Peyer's patch (tissue), 4 donors: ENCODE results near the gene EFNA2.

Source experiments
- POLR2A ChIP-seq, 2 donors: fragments of 450-650 bp; IDR thresholded peaks; one replicate each; pipeline ENCODE4 v1.5.1; 2017; ENCODE audit warnings: antibody characterized with exemption in 2 of 2, mild to moderate bottlenecking in 2 of 2, moderate library complexity in 2 of 2
- TF ChIP-seq, protein P1 (sequence below), 6 experiments: fragments of 450-650 bp in 4 of 6; fragments of 200-600 bp in 2 of 6; sonication (generic) in 1 of 6; IDR thresholded peaks; one replicate each; pipeline ENCODE4 v1.5.1; 2017 to 2019; ENCODE audit warnings: antibody characterized with exemption in 6 of 6, mild to moderate bottlenecking in 3 of 6, moderate library complexity in 1 of 6

GRCh38 chr19:1269065-1269477, 16.6 kb upstream of the EFNA2 start, which contains the start of gene CIRBP:
- TF ChIP-seq POLR2A (IDR thresholded peaks at IDR 0.05): peak; percentile 96 to 98
- TF ChIP-seq, protein P1, sequence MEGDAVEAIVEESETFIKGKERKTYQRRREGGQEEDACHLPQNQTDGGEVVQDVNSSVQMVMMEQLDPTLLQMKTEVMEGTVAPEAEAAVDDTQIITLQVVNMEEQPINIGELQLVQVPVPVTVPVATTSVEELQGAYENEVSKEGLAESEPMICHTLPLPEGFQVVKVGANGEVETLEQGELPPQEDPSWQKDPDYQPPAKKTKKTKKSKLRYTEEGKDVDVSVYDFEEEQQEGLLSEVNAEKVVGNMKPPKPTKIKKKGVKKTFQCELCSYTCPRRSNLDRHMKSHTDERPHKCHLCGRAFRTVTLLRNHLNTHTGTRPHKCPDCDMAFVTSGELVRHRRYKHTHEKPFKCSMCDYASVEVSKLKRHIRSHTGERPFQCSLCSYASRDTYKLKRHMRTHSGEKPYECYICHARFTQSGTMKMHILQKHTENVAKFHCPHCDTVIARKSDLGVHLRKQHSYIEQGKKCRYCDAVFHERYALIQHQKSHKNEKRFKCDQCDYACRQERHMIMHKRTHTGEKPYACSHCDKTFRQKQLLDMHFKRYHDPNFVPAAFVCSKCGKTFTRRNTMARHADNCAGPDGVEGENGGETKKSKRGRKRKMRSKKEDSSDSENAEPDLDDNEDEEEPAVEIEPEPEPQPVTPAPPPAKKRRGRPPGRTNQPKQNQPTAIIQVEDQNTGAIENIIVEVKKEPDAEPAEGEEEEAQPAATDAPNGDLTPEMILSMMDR (IDR thresholded peaks at IDR 0.05): no peak
